GM10248 (cell line): ENCODE data around the gene IL22RA1.

Experiments
- CTCF ChIA-PET: fragments of 300-600 bp; sonication (Branson Sonifier 250); formaldehyde crosslinking; extraction: SDS; loops from one replicate; lab custom pipeline; 2021; ENCODE audit warnings: antibody characterized with exemption; lab: Yijun Ruan, JAX
- POLR2A ChIA-PET: fragments of 350-650 bp; sonication (Branson Sonifier 250); formaldehyde crosslinking; extraction: SDS; loops from one replicate; lab custom pipeline; 2020; ENCODE audit warnings: antibody characterized with exemption; lab: Yijun Ruan, JAX
- DNase-seq: peaks from one replicate; pipeline ENCODE4 v3.0.0; 2012; ENCODE audit errors: extremely low spot score
- CTCF ChIP-seq: IDR thresholded peaks from 2 replicates; pipeline ENCODE4 v1.5.1; 2012; ENCODE audit warnings: mild to moderate bottlenecking, low read depth; ENCODE audit errors: extremely low read depth, missing control alignments, control extremely low read depth

The IL22RA1 gene

GRCh38 chr1:24090736-24091135, 52.2 kb downstream of the IL22RA1 start:
- TF ChIP-seq CTCF: no peak
- POLR2A ChIA-PET: no interaction called here
- CTCF ChIA-PET: interaction anchor here (1.3 to 1.7 kb wide), 2 partner anchors 20 to 497 kb away, joined by 3 to 8 read pairs; no protein-coding TSS in a partner anchor
- no peak for DNase-seq

- CTCF ChIA-PET: interaction anchor here (1.3 to 1.7 kb wide), 2 partner anchors 19 to 497 kb away, joined by 3 to 8 read pairs; no protein-coding TSS in a partner anchor
- no peak for TF ChIP-seq CTCF
- no peak for DNase-seq
- POLR2A ChIA-PET: no interaction called here
Observed at GRCh38 chr1:24089743-24090555, 53.0 kb downstream of the IL22RA1 start.

GRCh38 chr1:24089027-24089742, 53.8 kb downstream of the IL22RA1 start:
- CTCF ChIA-PET: interaction anchor here (1.7 kb wide), 1 partner anchor 18 kb away, joined by 8 read pairs; no protein-coding TSS in a partner anchor
- POLR2A ChIA-PET: no interaction called here
- no peak for TF ChIP-seq CTCF
- no peak for DNase-seq

- no peak for DNase-seq
- POLR2A ChIA-PET: no interaction called here
- TF ChIP-seq CTCF: no peak
- CTCF ChIA-PET: interaction anchor here (1.1 to 2.3 kb wide), 2 partner anchors 64 to 116 kb away, joined by 3 to 5 read pairs; no protein-coding TSS in a partner anchor
Observed at GRCh38 chr1:24086466-24086865, 56.5 kb downstream of the IL22RA1 start.

- no peak for TF ChIP-seq CTCF
- CTCF ChIA-PET: interaction anchor here (1.1 kb wide), 1 partner anchor 116 kb away, joined by 3 read pairs; no protein-coding TSS in a partner anchor
- no peak for DNase-seq
- POLR2A ChIA-PET: no interaction called here
Observed at GRCh38 chr1:24085546-24085945, 57.4 kb downstream of the IL22RA1 start.

GRCh38 chr1:24085007-24085406, 57.9 kb downstream of the IL22RA1 start:
- ChIA-PET CTCF (interaction anchor here (0.9 to 3.1 kb wide), 2 partner anchors 9 to 13 kb away, joined by 3 to 14 read pairs; no protein-coding TSS in a partner anchor), POLR2A (no interaction called here)
- no peak for DNase-seq
- TF ChIP-seq CTCF: no peak
